Left ventricle myocardium inferior (tissue), 1 donor: ENCODE measurements around the gene POM121L2. TPM values are rescaled to one million over a fixed set of nuclear protein-coding genes. Genes with fewer than 3 reads are reported as not detected.

Source experiments
- DNase-seq: peaks from one replicate; pipeline ENCODE4 v3.0.0-alpha.2; 2020
- H3K27ac ChIP-seq: fragments of 200-600 bp; replicated peaks from 2 replicates; pipeline ENCODE4 v1.8.0; 2021
- H3K27me3 ChIP-seq: fragments of 200-600 bp; 2 replicates; pipeline ENCODE4 v1.8.0; 2021; ENCODE audit warnings: low read depth
- H3K36me3 ChIP-seq: fragments of 200-600 bp; 2 replicates; pipeline ENCODE4 v1.8.0; 2021
- H3K4me1 ChIP-seq: fragments of 200-600 bp; 2 replicates; pipeline ENCODE4 v1.8.0; 2021
- H3K4me3 ChIP-seq: fragments of 200-600 bp; 2 replicates; pipeline ENCODE4 v1.8.0; 2021; ENCODE audit warnings: mild to moderate bottlenecking, moderate library complexity
- H3K9me3 ChIP-seq: fragments of 200-600 bp; replicated peaks from 2 replicates; pipeline ENCODE4 v1.8.0; 2021
- CTCF ChIP-seq: fragments of 200-600 bp; IDR thresholded peaks from 2 replicates; pipeline ENCODE4 v1.8.0; 2021; ENCODE audit warnings: antibody characterized with exemption, mild to moderate bottlenecking, borderline replicate concordance
- intact Hi-C: fragments of 100-400 bp; cut with micrococcal nuclease; formaldehyde crosslinking; loops from one replicate; pipeline ENCODE4 v1.11.0; 2022
- total RNA-seq: library from RNA; stranded (reverse); fragmentation: NEBNext Ultra II Directional; extraction: Animal tissue kit (Norgen Biotek cat#: 25700); gene quantifications from one replicate; pipeline ENCODE4 v1.2.1, GENCODE V29; 2021
- donor health status: DM: no; HTN: yes; CAD: no; lungs with severe emphysema.

The POM121L2 gene
- total RNA-seq, 1 donor from 2014 or later = not detected

GRCh38 chr6:27293436-27294098 is 18.5 kb downstream of the POM121L2 start:
- DNase-seq = no peak
- no peak overlapping the region for H3K4me3 ChIP-seq
- H3K36me3 ChIP-seq = no peaks in the 10 kb centered on the region
- peaks cover 14% of the 10 kb centered on the region for H3K9me3 ChIP-seq
- peaks cover 100% of the 10 kb centered on the region for H3K27me3 ChIP-seq
- intact Hi-C loops = no loop called here
- no peaks in the 10 kb centered on the region for H3K4me1 ChIP-seq
- no peak overlapping the region for H3K27ac ChIP-seq
- TF ChIP-seq CTCF = no peak

- peaks cover 100% of the 10 kb centered on the region for H3K27me3 ChIP-seq
- no peak overlapping the region for H3K4me3 ChIP-seq
- H3K4me1 ChIP-seq = no peaks in the 10 kb centered on the region
- H3K27ac ChIP-seq = no peak overlapping the region
- no peak for TF ChIP-seq CTCF
- H3K36me3 ChIP-seq = no peaks in the 10 kb centered on the region
- no peak for DNase-seq
- intact Hi-C loops = no loop called here
- H3K9me3 ChIP-seq = peaks cover 14% of the 10 kb centered on the region
These were observed 21.2 kb downstream of the POM121L2 start for GRCh38 chr6:27290850-27291208.

- H3K4me1 ChIP-seq = no peaks in the 10 kb centered on the region
- no peaks in the 10 kb centered on the region for H3K36me3 ChIP-seq
- H3K9me3 ChIP-seq = peaks cover 14% of the 10 kb centered on the region
- intact Hi-C loops = no loop called here
- no peak overlapping the region for H3K27ac ChIP-seq
- DNase-seq = no peak
- peaks cover 100% of the 10 kb centered on the region for H3K27me3 ChIP-seq
- no peak for TF ChIP-seq CTCF
- no peak overlapping the region for H3K4me3 ChIP-seq
These were observed 21.8 kb downstream of the POM121L2 start for GRCh38 chr6:27290065-27290849.

GRCh38 chr6:27288136-27289044 is 23.7 kb downstream of the POM121L2 start:
- intact Hi-C loops = no loop called here
- H3K27ac ChIP-seq = no peak overlapping the region
- no peak for TF ChIP-seq CTCF
- H3K36me3 ChIP-seq = no peaks in the 10 kb centered on the region
- DNase-seq = no peak
- H3K4me1 ChIP-seq = no peaks in the 10 kb centered on the region
- H3K27me3 ChIP-seq = peaks cover 100% of the 10 kb centered on the region
- H3K9me3 ChIP-seq = peaks cover 14% of the 10 kb centered on the region
- H3K4me3 ChIP-seq = no peak overlapping the region

GRCh38 chr6:27287751-27288135 is 24.3 kb downstream of the POM121L2 start:
- no peaks in the 10 kb centered on the region for H3K4me1 ChIP-seq
- H3K27ac ChIP-seq = no peak overlapping the region
- DNase-seq = no peak
- TF ChIP-seq CTCF = no peak
- intact Hi-C loops = no loop called here
- H3K9me3 ChIP-seq = peaks cover 10% of the 10 kb centered on the region
- no peak overlapping the region for H3K4me3 ChIP-seq
- no peaks in the 10 kb centered on the region for H3K36me3 ChIP-seq
- H3K27me3 ChIP-seq = peaks cover 100% of the 10 kb centered on the region
